ENCODE data around the gene TMEM30A.

The TMEM30A gene

DNA sequence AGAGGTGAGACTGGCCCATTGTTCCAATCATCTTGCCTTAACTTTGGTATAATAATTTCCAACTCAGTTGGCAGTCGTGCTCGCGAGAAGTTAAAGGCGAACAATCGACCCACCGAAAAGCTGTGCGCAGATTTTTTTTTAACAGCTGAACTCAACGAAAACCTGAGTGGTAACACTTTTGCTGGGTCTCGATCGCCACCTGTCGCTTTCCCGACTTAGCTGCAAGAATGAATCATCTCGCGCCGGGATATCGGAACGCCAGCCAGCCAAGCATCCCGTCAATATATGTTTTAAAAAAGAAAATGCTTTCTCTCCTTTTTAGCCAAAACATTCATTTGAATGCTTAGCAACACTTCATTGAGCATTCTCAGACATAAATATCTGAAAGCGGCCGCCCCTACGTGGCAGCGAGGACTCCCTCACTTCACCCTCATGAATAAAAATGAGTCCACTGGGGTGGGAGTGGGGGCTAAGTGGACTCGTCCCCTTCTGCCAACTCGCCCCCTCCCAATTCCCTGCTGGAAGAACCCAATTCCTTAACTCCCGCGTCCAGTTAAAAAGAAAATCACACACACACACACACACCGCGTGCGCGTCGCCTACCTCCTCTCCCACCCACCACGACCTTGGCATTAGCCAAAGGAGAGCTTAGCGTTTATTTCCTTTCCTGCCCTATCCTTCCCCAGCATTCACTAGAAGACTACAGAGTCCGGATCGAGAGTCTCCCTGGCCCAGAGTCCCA lies 80.2 kb downstream of the TMEM30A start (continued):
- TF ChIP-seq ZFP37 (tag by site-specific recombination; IDR thresholded peaks at IDR 0.05) (no peak), KLF1 (tag by site-specific recombination; IDR thresholded peaks at IDR 0.05) (no peak), ZNF398 (tag by site-specific recombination; IDR thresholded peaks at IDR 0.05) (peak; percentile 26), ZNF624 (tag by site-specific recombination; IDR thresholded peaks at IDR 0.05) (no peak), ZNF266 (tag by site-specific recombination; IDR thresholded peaks at IDR 0.05; ENCODE audit: low read depth) (no peak), ZSCAN16 (tag by site-specific recombination; IDR thresholded peaks at IDR 0.05) (no peak), SETDB1 (IDR thresholded peaks at IDR 0.05; ENCODE audit: insufficient read length, low read length) (no peak), ZNF155 (tag by site-specific recombination; IDR thresholded peaks at IDR 0.05) (no peak), ZNF16 (tag by site-specific recombination; IDR thresholded peaks at IDR 0.05; ENCODE audit: low read depth) (no peak), ZNF501 (tag by site-specific recombination; IDR thresholded peaks at IDR 0.05) (no peak), TRIM28 (IDR thresholded peaks at IDR 0.05; ENCODE audit: borderline replicate concordance, low read length) (no peak), ZNF76 (tag by site-specific recombination; IDR thresholded peaks at IDR 0.05; ENCODE audit: borderline replicate concordance, low read depth) (peak; percentile 10; the same call in 1 of the 2 replicates), ZNF558 (tag by site-specific recombination; IDR thresholded peaks at IDR 0.05) (no peak), ZNF2 (tag by site-specific recombination; IDR thresholded peaks at IDR 0.05) (0 out of 2 replicates have a peak, but pooled peaks have one; percentile 39), ZNF513 (tag by site-specific recombination; IDR thresholded peaks at IDR 0.05) (no peak), ZNF248 (tag by site-specific recombination; IDR thresholded peaks at IDR 0.05) (no peak), ZNF660 (tag by site-specific recombination; IDR thresholded peaks at IDR 0.05) (peak; percentile 79; the same call in 1 of the 2 replicates), ZBTB1 (tag by site-specific recombination; IDR thresholded peaks at IDR 0.05) (no peak), ZNF621 (tag by site-specific recombination; IDR thresholded peaks at IDR 0.05) (no peak)
- TF ChIP-seq, protein P1, sequence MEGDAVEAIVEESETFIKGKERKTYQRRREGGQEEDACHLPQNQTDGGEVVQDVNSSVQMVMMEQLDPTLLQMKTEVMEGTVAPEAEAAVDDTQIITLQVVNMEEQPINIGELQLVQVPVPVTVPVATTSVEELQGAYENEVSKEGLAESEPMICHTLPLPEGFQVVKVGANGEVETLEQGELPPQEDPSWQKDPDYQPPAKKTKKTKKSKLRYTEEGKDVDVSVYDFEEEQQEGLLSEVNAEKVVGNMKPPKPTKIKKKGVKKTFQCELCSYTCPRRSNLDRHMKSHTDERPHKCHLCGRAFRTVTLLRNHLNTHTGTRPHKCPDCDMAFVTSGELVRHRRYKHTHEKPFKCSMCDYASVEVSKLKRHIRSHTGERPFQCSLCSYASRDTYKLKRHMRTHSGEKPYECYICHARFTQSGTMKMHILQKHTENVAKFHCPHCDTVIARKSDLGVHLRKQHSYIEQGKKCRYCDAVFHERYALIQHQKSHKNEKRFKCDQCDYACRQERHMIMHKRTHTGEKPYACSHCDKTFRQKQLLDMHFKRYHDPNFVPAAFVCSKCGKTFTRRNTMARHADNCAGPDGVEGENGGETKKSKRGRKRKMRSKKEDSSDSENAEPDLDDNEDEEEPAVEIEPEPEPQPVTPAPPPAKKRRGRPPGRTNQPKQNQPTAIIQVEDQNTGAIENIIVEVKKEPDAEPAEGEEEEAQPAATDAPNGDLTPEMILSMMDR (tag by site-specific recombination; IDR thresholded peaks at IDR 0.05) = peak; percentile 63; the same call in 1 of the 2 replicates
- TF ChIP-seq, protein P2, sequence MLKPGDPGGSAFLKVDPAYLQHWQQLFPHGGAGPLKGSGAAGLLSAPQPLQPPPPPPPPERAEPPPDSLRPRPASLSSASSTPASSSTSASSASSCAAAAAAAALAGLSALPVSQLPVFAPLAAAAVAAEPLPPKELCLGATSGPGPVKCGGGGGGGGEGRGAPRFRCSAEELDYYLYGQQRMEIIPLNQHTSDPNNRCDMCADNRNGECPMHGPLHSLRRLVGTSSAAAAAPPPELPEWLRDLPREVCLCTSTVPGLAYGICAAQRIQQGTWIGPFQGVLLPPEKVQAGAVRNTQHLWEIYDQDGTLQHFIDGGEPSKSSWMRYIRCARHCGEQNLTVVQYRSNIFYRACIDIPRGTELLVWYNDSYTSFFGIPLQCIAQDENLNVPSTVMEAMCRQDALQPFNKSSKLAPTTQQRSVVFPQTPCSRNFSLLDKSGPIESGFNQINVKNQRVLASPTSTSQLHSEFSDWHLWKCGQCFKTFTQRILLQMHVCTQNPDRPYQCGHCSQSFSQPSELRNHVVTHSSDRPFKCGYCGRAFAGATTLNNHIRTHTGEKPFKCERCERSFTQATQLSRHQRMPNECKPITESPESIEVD (tag by site-specific recombination; IDR thresholded peaks at IDR 0.05) = no peak
- TF ChIP-seq, protein P3, sequence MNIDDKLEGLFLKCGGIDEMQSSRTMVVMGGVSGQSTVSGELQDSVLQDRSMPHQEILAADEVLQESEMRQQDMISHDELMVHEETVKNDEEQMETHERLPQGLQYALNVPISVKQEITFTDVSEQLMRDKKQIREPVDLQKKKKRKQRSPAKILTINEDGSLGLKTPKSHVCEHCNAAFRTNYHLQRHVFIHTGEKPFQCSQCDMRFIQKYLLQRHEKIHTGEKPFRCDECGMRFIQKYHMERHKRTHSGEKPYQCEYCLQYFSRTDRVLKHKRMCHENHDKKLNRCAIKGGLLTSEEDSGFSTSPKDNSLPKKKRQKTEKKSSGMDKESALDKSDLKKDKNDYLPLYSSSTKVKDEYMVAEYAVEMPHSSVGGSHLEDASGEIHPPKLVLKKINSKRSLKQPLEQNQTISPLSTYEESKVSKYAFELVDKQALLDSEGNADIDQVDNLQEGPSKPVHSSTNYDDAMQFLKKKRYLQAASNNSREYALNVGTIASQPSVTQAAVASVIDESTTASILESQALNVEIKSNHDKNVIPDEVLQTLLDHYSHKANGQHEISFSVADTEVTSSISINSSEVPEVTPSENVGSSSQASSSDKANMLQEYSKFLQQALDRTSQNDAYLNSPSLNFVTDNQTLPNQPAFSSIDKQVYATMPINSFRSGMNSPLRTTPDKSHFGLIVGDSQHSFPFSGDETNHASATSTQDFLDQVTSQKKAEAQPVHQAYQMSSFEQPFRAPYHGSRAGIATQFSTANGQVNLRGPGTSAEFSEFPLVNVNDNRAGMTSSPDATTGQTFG (tag by site-specific recombination; IDR thresholded peaks at IDR 0.05; ENCODE audit: borderline replicate concordance) = no peak
- TF ChIP-seq, protein P4, sequence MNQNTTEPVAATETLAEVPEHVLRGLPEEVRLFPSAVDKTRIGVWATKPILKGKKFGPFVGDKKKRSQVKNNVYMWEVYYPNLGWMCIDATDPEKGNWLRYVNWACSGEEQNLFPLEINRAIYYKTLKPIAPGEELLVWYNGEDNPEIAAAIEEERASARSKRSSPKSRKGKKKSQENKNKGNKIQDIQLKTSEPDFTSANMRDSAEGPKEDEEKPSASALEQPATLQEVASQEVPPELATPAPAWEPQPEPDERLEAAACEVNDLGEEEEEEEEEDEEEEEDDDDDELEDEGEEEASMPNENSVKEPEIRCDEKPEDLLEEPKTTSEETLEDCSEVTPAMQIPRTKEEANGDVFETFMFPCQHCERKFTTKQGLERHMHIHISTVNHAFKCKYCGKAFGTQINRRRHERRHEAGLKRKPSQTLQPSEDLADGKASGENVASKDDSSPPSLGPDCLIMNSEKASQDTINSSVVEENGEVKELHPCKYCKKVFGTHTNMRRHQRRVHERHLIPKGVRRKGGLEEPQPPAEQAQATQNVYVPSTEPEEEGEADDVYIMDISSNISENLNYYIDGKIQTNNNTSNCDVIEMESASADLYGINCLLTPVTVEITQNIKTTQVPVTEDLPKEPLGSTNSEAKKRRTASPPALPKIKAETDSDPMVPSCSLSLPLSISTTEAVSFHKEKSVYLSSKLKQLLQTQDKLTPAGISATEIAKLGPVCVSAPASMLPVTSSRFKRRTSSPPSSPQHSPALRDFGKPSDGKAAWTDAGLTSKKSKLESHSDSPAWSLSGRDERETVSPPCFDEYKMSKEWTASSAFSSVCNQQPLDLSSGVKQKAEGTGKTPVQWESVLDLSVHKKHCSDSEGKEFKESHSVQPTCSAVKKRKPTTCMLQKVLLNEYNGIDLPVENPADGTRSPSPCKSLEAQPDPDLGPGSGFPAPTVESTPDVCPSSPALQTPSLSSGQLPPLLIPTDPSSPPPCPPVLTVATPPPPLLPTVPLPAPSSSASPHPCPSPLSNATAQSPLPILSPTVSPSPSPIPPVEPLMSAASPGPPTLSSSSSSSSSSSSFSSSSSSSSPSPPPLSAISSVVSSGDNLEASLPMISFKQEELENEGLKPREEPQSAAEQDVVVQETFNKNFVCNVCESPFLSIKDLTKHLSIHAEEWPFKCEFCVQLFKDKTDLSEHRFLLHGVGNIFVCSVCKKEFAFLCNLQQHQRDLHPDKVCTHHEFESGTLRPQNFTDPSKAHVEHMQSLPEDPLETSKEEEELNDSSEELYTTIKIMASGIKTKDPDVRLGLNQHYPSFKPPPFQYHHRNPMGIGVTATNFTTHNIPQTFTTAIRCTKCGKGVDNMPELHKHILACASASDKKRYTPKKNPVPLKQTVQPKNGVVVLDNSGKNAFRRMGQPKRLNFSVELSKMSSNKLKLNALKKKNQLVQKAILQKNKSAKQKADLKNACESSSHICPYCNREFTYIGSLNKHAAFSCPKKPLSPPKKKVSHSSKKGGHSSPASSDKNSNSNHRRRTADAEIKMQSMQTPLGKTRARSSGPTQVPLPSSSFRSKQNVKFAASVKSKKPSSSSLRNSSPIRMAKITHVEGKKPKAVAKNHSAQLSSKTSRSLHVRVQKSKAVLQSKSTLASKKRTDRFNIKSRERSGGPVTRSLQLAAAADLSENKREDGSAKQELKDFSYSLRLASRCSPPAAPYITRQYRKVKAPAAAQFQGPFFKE (tag by site-specific recombination; IDR thresholded peaks at IDR 0.05; ENCODE audit: borderline replicate concordance) = no peak

Data from HEK293 (cell line).